GM19397 (cell line): ENCODE measurements around the gene FOXB1.
A peak's percentile ranks its signal among the peaks of the same experiment; 100 is the strongest.

Experiments used
- ATAC-seq: cut with Tn5 transposase; IDR thresholded peaks from one replicate; pipeline ENCODE4 v1.9.1; 2021; ENCODE audit warnings: mild to moderate bottlenecking, moderate library complexity; ENCODE audit not compliant: unreplicated experiment

Gene FOXB1

DNA sequence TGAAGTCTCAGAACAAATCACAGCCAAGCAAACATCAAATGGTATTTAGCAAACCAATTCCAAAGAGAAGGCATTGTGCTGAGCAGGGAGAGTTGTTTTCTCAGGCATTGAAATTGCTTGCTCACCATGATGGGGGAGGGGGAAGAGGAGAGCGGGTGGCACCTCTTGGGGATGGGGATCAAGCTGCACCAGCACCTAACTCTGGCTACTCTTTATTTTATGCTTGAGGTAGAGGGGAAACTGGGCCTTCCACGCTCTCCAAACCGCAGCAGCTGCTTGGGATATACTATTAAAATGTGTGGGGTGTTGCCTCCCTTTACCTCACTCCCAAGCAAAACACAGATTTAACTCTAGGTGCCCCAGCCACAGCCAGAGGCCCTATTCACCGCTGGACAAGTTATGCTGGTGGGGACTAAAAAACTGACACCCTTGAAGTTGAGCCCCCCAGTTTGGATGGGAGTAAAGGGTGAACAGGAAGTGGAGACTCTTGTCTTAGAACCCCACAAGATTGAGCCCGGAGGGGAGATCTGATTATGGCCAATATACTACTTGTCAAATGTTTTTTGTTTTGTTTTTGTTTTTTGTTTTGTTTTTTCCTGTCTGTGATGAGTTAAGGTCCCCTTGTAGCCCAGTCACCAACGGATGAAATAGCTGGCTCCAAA, 5.0 kb upstream of the FOXB1 start:
- no peak for ATAC-seq

GRCh38 chr15:59999612-60000112, 4.4 kb upstream of the FOXB1 start:
- no peak for ATAC-seq

DNA sequence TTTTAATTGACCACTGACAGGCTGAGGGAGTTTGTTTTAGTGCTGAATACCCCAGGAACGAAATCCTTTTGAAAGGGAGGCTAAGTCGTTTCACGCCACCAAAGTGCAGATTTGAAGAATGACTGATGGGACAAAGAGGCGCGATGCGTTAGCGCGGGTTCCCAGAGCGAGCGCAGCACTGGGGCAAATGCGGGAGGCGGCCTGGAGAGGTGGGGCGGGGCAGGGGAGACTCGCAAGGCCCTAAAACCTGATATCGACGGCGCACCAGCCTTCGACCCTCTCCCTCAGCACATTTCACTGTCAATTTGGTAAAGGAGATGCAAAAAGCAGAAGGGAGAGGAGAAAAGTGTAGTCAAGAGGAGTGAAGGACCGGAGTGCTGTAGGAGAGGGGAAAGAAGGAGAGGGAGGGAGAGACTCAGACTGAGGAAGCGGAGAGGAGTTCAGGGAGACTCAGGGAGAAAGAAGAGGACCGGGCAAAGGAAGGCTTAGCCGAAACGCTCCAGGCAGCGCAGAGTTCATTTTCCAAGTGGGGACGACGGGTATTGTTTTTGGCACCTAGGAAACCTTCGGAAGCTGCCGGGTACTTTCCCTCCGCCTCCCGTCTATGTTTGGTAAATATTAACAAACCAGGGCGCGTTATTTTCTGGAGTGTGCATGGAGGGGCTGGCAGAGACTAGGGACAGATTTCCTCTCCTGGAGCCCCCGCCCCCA, 3.8 kb upstream of the FOXB1 start:
- no peak for ATAC-seq

DNA sequence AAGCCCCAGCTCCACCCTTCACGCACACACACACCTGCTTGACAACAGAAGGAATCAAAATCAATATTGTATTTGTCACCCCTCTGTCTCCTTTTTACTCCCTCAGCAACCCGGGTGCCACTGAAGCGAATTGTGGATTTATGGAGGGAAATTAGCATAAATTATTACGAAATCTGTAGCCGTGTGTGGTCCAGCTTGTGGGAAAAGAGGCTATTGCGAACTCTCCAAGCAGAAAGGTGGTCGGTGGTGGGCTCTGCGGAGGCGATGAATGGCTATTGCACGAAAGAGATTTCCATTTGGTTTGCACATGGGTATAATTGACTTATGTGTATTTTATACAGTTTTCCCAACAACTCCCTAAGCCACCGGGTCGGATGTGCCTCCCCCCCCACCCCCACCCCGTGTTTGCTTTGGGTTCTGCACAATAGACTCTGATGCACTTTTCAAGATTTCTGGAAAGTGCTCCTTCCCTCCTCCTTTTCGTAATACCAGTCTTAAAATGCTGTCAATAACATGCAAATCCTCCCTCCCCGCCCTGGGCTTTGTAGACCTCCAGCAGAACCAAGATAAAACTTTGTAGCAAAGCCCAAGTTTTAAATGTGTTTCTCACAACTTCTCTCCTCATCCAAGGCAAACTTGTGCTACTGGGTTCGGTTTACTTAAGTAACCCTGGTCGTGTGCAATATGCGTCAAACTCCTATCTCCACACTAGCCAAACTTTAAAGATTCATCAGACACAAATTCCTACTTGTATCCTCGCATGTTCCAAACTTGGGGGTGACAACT, 3.1 kb upstream of the FOXB1 start:
- no peak for ATAC-seq

DNA sequence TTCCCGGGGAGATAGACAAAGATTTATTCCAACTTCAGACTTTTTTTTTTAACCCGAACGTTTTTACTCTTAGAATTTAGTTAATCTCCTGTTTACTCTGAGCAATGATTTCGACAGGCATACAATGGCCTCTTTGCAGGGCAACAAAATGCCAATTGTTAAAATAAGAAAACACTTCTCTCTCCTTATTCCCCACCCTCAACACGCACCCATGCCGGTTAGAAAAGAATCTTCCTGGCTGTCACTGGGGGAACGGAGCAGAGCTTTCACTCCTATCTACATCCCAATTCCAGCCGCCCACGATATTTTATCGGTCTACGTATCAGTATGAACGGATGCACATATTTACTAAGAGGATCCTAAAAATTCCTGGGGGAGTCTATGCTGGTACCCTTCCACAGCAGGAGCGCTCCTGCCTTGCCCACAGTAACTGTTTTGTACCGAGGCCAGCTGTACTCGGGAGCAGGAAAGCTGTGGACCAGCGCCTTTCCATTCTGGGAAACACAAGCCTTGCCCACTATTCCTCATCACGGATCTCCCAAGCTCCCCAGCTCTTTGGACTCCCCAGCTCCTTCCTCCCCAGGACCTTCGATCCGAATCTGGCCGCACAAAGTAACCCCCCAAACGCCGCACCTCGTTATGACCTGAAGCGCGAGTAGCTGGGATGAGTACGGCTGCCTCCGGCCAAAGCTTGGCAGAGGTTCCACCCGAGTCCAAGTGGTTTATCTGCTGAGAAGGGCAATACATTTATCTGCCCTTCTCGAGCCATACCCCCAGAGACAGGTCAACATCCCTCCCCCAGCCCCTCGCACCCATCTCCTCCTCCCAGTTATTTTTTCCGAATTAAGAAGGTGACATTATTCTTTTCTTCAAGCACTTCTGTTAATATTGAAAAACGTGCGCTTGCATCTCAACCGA, 2.2 kb upstream of the FOXB1 start:
- ATAC-seq: no peak

- no peak for ATAC-seq
These were observed 1.4 kb upstream of the FOXB1 start for GRCh38 chr15:60002528-60003218.

DNA sequence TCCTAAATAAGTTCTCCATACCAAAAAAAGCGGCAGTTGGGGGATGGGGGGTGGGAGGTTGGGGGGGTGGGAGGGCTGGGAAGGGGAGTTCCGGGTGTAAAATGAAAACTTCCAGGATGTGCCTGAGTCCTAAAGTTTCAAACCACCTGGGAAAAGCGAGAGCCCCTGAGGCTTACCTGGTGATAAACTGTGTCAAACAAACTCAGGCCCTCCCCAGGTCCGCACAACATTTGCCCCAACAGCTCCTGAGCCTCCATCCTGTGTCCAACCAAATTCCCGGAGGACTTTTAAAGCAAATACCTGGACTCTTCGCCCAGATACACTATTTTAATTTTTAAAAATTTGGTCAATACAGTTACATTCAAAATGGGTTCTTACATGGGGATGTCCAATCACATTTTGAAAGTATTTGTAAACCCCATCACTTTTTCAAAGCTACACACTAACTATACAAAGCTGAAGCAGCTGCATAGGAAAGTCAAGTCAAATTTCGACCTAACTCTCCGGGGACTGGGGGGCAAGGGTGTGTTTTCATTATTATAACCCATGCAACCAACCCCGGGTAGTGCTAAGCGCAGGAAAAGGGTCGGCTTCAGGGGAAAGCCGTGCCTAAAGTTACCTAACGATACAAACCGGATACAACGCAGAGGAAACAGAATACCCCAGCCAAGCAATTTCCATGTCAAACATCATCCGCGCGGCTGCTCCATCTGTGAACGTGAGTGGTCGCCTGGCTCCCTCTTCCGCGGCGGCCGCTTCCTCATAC, 685 bp upstream of the FOXB1 start:
- ATAC-seq: no peak

- no peak for ATAC-seq
These were observed 788 bp downstream of the FOXB1 start for GRCh38 chr15:60004846-60005351.

DNA sequence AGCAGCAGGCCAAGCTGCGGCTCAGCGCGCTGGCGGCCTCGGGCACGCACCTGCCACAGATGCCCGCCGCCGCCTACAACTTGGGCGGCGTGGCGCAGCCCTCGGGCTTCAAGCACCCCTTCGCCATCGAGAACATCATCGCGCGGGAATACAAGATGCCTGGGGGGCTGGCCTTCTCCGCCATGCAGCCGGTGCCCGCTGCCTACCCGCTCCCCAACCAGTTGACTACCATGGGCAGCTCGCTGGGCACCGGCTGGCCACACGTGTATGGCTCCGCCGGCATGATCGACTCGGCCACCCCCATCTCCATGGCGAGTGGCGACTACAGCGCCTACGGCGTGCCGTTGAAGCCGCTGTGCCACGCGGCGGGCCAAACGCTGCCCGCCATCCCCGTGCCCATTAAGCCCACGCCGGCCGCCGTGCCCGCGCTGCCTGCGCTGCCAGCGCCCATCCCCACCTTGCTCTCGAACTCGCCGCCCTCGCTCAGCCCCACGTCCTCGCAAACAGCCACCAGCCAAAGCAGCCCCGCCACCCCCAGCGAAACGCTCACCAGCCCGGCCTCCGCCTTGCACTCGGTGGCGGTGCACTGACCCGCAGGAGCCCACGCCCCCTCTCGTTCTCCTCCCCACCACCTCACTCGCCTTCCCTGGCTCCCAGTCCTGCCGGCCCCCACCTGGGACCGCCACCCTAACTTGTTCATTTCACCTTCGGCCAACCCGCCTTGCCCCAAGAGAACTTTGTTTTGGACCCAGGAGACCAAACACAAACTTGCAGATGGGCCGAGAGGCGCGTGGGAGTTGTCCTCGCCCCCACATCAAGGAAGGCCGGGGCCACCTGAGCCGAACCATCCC, 1.5 kb downstream of the FOXB1 start:
- no peak for ATAC-seq

DNA sequence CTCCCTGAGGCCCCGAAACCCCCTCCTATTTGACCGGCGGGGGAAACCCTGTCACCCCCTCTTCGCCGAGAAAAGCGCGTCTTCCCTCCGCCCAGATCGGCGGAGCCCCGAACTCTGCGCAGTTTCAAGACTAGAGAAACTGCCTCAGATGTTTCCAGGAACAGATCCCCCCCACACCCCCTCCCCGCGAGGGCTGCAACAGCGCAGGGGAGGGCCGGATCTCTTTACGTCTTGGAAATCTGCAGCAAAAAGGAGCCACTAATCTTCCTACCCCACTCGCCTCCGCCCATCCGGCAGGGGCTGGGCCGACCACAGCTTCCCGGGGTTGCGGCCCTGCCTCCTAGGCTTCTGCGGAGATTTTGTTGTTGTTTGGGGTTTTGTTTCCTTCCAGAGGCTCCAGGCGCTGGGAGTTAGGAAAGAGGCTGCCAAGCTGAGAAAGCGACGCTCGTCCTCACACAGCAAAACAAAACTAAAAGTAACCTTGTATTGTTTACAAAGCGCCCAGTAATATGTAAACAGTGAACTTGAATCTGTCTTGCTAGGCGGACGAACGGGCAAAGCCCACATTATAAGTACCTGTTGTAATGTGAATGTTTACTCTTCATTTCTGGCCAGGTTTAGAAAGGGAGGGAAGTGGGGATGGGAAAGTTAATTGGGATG, 2.2 kb downstream of the FOXB1 start:
- peak; percentile 69 for ATAC-seq

- ATAC-seq: no peak
These were observed 2.8 kb downstream of the FOXB1 start for GRCh38 chr15:60006873-60007272.

DNA sequence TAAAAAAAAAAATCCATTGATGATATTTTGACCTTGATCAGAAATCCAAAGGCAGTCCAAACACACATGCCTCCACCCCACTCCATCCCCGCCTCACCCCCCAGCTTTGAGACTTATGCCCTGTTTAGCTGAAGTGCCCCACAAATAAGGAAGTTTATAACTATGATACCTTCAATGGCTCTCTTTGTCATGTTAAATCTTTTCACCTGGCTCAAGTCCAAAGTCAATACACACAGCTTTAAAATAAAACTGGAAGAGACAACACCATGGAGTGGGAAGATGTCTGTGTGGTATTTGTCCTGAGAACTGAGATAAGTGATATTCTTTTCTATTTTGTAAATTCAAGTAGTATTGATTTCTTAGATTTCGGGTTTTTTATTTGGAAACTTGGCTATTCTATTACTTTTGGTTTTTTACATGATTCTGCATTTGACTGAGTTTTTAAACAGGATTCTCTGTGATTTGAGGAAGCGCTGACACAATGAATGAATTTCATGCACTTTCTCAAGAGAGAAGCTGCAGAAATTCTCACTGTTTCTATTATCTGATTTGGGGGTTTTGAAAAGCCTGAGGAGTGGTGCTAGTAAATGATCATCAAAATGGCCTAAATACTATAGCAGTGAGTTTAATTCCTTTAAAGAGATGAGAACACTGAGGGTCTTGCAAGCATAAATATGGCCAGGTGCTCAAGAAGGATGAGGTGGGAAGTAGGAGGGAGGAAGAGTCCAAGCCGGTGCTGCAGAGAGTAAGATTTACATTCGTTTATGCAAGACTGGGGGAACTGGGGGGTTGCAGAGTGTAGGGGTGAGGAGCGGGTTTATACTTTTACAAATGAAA, 5.2 kb downstream of the FOXB1 start:
- ATAC-seq: no peak

DNA sequence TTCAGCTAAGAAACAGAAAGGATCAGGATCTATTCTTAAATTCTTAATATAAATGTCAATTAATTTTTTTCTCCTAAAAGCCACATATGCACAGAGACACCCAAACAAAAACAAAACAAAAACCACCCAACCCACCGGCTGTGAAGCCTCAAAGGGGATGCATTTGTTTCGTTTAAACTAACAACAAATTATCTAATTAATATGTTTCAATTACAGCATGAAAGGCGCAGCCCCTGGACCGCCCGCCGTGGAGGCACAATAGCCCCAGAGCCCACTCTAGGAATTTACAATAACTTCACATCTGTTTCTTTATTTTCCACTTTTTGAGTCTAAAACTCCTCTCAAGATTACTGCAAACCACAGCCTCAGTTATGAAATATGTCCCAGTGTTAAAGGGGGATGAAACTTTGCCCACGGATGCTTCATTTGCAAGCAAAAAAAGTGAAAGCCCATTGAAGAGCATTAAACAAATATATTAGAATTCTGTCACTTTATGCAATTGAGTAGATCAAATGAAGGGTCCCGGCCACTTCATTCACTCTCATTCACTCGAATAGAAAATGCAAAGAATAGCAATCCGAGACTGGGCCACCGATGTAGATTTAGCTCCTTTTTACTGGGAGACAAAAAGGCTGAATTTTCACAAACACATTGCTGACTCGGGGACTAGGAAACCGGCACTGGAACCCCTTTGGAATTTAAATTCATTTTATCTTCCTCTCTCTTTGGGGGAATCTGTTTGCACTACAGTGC, 6.0 kb downstream of the FOXB1 start:
- no peak for ATAC-seq

DNA sequence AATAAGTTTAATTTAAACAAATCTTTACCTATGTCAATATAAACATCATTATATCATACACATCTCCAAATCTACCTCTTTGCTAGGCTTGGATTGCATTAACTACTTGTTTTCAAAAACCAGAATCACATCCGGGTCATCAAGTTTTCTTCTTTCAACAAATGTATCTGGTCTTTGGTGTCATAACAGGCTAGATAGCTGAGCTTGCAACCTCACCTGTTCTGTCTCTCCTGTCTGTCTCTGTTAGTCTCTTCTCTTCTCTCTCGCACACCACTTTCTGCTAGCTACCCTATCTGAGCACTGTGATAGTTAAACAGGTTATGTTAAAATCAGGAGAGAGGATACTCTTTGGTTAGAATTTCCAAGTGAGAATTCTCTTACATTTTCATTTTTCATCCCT, 6.7 kb downstream of the FOXB1 start:
- no peak for ATAC-seq

DNA sequence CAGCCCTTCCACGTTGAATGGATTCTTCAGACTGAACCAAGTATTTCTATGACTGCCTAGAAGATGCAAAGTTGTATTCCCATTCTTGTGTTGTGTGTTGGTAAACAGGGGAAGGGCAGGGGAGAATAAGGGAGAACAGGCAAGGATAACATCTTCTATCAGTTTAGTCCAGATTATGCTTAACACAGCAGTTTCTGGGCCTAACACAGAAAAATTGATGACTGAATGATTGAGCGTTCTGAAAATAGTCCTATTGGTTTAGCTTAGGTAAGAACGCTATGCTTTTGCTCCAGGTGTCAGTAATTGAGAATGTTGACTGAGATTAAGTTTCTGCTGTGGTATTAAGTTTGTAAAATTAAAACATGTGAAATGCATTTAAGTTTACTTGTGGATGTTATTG, 8.6 kb downstream of the FOXB1 start:
- ATAC-seq: no peak
